ENCODE measurements around the gene MAPK1IP1L.
"Not testable (repeated sequence)": the region's sequence is repeated elsewhere in the genome, so short reads cannot be mapped to it uniquely, and the experiment has no call there.

MAPK1IP1L gene

DNA sequence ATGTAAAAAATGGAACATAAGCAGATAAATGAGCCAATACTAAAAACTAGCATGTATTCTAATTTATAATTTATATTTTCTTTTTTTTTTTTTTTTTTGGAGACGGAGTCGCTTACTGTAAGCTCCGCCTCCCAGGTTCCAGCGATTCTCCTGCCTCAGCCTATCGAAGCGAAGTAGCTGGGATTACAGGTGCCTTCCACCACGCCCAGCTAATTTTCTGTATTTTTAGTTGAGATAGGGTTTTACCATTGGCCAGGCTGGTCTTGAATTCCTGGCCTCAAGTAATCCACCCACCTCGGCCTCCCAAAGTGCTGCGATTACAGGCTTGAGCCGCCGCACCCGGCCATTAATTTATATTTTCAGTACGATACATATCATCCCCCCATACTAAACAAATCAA is 2.7 kb downstream of the MAPK1IP1L start:
- no peak for DNase-seq (ENCODE audit: low spot score)

DNA sequence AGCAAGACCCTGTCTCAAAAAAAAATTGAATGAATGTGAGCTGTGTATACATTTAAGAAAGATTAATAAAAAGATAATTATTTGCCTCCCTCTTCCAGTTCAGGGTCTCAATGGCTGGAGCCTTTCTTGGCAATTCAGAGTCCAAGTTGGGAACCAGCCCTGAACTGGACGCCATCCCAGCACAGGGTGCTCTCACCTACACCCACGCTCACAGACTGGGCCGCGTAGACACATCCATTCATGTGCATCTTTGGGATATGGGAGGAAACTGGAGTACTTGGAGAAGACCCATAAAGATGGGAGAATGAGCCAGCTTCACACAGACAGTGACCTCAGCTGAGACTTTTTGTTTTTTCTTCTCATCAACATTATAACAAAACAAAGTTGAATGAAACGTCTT is 6.5 kb downstream of the MAPK1IP1L start:
- no peak for DNase-seq (ENCODE audit: low spot score)

DNA sequence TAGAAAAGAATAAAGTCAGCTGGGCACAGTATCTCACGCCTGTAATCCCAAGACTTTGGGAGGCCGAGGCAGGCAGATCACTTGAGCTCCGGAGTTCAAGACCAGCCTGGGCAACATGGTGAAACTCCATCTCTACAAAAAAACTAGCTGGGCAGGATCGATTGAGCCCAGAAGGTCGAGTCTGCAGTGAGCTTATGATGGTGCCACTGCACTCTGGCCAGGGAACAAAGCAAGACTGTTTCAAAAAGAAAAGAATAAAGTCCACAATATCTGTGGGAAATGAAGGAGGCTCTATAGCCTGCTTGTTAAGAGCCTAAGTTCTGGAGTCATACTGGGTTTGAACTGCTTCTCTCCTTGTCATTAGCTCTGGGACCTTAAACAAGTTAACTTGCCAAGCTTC is 7.9 kb downstream of the MAPK1IP1L start:
- no peak for DNase-seq (ENCODE audit: low spot score)

DNA sequence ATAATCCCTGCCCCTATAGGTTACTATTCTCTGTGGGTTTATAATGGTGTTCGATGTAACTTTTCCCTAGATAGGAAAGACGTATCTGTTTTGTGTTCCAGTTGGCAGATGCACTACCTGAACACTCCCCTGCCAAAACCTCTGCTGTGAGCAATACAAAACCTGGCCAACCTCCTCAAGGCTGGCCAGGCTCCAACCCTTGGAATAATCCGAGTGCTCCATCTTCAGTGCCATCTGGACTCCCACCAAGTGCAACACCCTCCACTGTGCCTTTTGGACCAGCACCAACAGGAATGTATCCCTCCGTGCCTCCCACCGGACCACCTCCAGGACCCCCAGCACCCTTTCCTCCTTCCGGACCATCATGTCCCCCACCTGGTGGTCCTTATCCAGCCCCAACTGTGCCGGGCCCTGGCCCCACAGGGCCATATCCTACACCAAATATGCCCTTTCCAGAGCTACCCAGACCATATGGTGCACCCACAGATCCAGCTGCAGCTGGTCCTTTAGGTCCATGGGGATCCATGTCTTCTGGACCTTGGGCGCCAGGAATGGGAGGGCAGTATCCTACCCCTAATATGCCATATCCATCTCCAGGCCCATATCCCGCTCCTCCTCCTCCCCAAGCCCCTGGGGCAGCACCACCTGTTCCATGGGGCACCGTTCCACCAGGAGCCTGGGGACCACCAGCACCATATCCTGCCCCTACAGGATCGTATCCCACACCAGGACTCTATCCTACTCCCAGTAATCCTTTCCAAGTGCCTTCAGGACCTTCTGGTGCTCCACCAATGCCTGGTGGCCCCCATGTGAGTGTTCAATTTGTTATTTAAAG is 11.3 kb downstream of the MAPK1IP1L start:
- no peak for DNase-seq (ENCODE audit: low spot score)

DNA sequence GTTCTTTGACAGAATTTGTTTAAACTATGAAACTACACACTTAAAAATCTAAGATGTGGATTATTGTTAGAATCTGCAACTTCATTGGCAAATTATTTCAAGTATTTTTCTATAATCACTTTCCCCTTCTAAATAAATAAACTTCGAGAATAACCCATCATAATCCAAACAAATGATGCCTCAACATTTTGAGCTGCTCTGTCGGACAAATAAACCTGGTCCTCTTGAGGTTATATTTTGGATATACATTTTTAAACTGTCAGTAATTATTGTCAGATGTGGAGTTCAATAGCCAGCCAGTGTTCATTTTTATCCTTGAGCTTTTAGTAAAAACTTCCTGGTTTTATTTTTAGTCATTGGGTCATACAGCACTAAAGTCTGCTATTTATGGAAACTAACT is 13.4 kb downstream of the MAPK1IP1L start:
- not testable (repeated sequence) for DNase-seq (ENCODE audit: low spot score)

DNA sequence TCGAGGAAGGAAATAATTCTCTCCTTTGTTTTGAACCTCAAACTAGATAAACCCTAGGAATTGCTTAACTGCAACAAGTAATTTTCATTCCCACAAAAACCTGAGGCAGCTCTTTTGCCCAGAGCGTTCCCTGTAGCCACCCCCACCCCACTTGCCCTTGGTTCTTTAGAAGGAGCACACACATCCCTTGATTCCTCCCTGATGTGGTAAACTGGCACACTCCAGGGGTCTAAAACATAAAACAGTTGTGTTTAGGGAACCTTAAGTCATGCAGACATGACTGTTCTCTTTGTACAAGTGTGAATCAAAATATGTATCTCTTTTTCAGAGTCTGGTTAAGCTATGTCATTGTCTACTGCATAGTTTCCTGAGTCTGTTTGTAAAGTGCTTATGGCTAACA is 14.0 kb downstream of the MAPK1IP1L start:
- no peak for DNase-seq (ENCODE audit: low spot score)

DNA sequence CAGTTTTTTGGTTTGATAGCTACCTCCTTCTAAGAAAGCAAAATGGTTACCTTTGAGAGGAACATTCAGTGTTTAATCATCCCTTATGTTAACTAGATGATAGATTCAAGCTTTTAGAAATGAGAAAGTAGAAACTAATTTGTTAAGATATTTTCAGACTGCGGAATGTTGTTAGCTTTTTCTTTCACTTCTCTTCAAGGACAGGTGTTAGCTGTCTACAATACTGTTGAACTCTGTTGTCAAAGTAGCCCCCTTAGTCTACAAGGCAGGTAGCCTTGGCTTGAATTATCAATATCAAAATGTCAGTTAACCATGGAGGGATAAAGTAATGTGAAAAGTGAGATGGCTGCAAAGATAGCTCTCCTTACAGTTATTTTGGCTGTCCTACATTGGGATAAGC is 14.8 kb downstream of the MAPK1IP1L start:
- DNase-seq (ENCODE audit: low spot score) = no peak

DNA sequence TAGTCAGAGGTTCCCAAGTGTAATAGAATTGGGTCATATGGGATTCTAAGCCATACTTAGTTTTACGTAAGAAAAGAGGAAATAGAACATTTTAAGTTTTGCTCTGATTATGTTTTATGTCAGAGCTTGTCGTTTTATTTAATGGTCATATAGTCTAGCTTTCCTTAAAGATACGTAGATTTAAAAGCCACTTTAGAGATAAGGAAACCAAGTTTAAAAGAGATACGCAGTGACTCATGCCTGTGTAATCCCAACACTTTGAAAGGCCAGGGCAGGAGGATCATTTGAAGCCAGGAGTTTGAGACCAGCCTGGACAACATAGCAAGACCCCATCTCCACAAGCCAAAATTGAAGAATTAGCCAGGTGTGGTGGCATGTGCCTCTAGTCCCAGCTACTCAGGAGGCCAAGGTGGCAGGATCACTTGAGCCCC is 19.5 kb downstream of the MAPK1IP1L start:
- DNase-seq (ENCODE audit: low spot score) = no peak

DNA sequence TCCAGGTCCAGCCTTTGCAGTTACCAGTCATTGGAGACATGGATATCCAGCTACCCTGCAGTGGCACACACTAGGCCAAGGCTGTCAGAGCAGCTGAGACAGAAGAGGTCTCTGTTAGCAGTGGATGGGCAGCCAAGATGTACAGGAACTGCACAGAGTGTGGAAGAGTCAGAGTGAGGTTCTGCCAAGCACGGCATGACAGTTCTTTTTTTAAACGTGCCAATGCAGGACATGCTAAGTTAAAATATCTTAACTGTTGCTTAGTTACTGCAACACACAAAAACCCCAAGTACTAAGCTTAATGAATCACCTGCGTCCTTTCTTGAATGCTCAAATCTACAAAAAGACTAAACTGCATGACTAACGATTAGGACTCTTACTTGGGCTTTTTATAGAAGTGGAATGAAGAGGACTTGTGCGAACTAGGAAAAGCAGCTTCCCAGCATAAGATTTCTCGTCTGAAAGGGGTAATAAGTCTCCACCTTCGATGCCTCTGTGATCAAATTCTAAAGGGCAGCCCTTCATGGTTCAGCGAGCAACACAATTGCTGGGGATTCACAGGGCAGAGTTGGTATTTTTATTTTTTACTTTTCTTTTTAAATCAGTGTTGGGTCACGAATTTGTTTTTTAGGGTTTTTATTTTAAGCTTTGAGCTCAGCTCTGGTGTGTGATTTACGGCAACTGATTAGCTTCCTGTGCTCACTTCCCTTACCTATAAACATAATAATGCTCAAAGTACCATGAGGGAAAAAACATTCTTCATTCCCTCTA is 20.6 kb downstream of the MAPK1IP1L start:
- peak; percentile 73 for DNase-seq (ENCODE audit: low spot score)

DNA sequence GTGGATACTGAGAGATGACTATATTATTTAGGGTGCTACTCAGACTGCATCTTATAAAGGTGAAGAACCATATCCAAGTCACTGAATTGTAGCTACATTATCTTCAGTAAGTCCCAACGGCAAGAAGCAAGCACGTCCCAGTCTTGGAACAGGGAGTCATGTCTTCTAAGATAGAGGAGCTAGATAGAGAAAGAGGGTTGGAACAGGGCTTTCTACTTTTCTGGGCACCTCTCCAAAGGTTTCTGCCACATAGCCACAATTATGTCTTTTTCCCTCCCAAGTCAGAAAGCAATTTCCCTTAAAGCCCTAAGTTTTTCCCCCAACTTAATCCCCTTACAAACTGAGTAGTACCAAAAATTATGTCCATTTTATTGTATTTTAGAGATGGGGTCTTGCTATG is 22.4 kb downstream of the MAPK1IP1L start:
- DNase-seq (ENCODE audit: low spot score) = no peak

DNA sequence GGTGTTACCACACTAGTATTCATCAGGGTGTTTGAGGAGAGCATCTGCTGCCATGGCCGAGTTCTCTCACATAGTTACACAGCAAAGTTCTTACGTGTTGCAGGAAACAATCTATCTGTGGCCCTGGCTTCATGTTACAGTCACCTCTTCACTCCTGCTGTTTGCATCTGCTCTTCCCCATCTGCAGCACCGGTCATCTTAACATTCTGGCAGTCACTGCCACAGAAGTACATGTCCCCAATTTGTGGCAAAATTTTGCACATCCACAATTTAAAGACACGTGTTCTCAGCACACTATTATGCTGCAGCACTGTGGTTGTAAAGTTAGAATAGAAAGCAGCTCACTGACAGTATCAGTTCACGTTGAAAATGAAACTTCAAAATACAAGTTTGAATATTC is 23.2 kb downstream of the MAPK1IP1L start:
- DNase-seq (ENCODE audit: low spot score) = no peak

DNA sequence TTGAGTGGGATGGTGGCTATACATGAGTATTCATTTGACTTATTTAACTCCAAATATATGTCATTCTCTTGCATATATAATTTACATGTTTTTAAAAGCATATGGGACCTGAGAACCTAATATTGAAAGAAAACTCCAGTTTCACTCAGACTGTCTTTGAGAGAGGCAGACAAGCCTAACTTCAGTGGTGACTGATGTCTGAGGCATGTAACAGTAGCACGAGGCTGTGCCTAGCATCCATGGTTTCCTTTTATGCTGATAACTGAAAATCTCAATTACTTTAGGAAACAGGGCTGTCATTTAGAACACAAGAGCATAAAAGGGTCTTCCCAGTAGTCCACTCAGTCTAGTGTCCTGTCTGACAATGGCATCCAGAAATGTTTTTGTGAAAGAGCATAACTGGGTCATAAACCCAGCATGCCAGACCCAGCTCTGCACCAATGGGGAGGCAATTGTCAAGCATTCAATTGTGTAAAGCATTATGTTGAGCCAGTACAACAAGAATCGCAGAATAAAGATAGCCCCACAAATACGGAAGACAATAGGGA is 24.3 kb downstream of the MAPK1IP1L start:
- DNase-seq (ENCODE audit: low spot score) = no peak

DNA sequence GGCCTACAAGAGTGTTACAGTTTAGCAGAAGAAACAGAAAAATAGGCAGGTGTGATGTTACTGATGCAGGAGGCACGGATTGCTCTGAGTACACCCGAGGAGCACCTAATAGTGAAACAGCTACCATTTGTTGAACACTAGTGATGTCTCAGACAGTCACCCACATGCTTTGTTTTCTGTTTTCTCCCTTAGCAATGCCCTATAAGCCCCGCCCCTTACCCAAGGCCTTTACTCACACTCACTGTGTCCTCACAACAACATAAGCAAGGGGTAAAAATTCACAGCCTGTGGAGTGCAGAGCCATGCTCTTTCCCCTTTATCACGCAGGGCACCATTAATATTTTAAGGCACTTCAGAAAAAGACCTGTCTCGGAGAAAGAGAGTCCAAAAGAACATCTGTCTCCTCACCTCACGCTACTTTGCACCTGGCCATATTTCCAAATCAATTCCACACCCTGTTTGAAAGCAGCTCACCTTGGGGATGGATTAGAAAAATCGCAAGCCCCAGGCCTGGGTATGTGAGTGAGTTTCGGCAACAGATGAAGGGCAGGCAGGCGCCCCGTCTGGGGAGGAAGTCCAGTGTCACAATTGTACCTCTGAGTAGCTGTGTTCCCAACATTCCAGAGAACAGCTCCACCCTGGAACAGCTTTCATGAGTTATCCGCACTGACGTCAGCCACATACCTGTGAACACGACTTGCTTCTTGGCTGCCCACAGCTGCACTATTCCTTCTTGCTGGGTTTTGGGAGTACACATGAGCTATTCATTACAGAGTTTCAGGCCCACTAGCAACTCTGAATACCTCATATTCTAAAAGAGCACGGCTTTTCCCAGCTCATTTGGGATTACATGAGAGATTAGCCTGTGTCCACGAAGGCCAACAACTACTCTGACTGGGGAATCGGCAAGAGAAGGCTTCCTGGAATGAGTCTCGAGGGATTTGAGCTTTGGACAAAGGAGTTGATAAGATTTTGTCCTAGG is 26.0 kb downstream of the MAPK1IP1L start:
- no peak for DNase-seq (ENCODE audit: low spot score)

DNA sequence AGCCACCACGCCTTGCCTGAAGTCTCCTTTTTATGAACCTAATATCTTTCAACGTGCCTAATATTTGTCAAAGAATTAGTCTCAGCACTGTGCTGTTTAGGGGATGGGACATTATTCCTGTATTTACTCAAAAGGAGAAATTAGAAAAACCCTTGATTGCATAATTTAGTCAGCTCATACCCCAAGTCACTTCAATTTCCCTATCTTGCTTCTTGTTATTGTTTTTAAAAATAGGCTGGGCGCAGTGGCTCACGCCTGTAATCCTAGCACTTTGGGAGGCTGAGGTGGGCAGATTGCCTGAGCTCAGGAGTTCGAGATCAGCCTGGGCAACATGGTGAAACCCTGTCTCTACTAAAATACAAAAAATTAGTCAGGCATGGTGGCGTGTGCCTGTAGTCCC is 28.5 kb downstream of the MAPK1IP1L start:
- not testable (repeated sequence) for DNase-seq (ENCODE audit: low spot score)

DNA sequence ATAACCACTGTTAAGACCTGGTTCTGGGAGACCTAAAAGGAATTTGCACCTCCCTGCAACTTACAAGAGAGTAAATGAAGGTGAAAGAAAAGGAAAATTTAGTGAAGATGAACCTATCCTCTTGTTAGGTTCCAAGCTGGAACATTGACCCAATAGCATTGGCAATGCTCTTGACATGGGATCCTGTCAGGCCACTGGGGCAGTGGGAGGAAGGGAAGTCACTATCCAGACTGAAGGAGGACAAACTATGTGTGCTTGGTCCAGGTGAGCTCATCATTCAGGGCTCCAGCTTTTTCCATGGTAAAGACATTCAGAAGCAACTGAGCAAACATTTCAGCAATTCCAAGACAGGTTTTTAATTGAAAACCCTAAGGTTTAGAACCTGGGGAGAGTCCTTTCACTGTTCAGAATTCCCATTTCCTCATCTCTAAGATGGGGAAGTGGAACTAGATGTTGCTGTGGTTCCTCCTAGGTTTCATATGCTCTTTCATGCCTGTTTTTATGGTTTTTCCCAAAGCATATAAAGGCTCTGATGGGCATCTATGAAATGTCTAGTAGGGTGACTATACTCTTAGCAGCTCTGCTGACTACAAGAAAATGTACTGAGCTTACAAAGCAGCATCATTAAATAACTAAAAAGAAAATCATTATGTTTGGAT is 33.1 kb downstream of the MAPK1IP1L start:
- DNase-seq (ENCODE audit: low spot score) = no peak

DNA sequence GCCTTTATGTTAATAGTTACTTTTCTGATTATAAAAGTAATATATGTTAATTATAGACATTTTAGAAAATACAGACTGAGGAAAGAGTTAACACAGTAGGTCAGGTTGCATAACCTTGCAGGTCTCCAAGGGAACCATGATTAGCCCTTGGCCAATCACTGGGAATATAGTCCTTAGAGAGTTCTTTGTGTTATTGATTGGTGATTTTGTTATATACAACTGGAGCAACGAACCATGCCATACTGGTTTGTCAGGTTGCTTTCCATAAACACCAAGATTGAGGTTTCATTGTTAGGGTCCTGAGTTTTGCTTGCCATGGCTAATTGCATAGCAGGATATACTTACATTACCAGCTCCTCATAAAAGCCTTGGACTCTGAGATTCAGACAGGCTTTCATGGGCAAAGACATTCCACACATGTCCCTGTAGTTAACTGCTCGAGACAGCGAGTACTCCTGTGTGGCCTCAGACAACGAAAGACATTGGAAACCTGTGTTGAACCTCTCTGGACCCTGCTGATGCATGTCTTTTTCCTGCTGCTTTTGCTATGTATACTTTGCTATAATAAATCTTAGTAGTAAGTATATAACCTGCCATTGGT is 33.7 kb downstream of the MAPK1IP1L start:
- no peak for DNase-seq (ENCODE audit: low spot score)

DNA sequence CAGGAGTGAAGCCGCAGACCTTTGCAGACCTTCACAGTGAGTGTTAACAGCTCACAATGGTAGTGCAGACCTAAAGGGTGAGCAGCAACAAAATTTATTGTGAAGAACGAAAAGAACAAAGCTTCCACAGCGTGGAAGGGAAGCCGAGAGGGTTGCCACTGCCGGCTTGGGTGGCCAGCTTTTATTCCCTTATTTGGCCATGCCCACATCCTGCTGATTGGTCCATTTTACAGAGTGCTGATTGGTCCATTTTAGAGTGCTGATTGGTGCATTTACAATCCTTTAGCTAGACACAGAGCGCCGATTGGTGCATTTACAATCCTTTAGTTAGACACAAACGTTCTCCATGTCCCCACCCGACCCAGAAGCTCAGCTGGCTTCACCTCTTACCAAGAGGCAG is 35.5 kb downstream of the MAPK1IP1L start:
- DNase-seq (ENCODE audit: low spot score) = no peak

DNA sequence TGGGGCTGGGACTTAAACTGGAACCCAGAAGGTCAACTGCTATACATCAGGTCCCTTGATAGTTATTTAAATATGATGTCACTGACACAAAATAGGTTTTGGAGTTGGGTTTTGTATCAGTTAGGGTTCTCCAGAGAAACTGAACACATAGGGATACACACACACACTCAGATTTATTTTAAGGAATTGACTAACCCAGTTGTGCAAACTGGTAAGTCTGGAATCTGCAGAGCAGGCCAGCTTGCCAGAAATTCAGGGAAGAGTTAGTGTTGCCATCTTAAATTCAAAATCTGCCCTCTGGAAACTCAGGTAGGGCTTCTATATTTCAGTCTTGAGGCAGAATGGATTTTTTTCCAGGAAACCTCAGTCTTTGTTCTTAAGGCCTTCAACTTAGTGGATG is 36.9 kb downstream of the MAPK1IP1L start:
- no peak for DNase-seq (ENCODE audit: low spot score)

DNA sequence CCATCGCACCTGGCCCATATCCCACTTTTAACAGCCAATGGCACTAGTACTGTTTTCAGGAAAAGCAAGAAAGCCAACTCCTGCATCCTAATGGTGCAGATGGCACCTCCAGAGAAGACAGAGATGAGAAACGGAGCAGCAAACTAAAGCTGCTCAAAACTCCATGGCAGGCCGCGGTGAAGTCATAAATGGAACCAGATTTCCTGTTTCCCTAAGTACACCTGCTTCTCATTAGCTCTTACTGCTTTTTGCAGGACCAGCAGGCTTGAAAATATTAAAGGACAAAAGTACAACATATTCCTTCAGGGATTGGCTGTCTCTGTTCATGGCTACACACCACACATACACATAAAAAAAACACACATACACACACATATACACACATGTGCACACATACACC is 40.9 kb downstream of the MAPK1IP1L start:
- no peak for DNase-seq (ENCODE audit: low spot score)

DNA sequence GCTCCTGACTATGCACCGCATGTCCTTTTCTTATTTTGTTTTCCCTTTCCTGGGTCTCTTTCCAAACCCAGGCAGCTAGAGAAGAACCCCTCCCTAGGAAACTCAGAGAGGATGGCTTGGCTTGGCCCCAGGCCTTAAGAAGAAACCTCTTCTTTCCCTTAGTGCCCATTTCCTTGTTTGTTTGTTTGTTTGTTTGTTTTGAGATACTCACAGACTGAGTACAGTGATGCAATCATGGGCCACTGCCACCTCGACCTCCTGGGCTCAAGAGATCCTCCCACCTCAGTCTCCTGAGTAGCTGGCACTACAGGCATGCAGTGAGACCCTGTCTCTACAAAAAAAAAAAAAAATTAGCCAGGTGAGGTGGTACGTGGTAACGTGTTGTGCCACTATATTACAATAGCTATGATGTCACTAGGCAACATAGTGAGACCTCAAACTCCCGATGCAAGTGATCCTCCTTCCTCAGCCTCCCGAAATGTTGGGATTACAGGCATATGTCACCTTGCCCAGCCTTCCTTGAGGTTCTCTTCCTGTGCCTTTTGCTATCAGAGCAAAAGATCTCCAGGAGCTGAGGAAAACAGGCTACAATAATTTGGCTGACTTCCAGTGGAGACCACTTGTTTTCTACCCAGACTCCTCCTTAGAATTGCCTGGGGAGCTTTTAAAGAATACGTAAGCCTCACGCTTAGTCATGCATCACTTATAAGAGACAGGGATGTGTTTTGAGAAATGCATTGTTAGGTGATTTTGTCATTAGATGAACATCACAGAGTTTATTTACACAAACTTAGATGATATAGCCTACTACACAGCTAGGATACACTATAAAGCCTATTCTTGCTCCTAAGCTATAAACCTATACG is 43.1 kb downstream of the MAPK1IP1L start:
- DNase-seq (ENCODE audit: low spot score) = no peak
